Heart right ventricle (tissue), 16 donors: Measurements from ENCODE around the gene EVA1B. TPM values are rescaled to one million over a fixed set of nuclear protein-coding genes. Genes with fewer than 3 reads are reported as not detected.

Experiments
- ATAC-seq, 8 donors: fragments of 200-7000 bp; cut with Tn5 transposase; one replicate each; pipeline ENCODE4 v1.9.1; 2020; ENCODE audit warnings: mild to moderate bottlenecking in 8 of 8, moderate library complexity in 8 of 8, moderate number of reproducible peaks in 1 of 8
- DNase-seq, 2 donors: peaks; one replicate each; pipeline ENCODE4 v3.0.0-alpha.2; 2020
- H3K27ac ChIP-seq, 10 donors: fragments of 200-600 bp; sonication (generic) in 2 of 10; one replicate each; pipeline versions ENCODE4 v1.5.0 to v1.8.0; 2020 to 2022; ENCODE audit warnings: mild to moderate bottlenecking in 3 of 10
- H3K27me3 ChIP-seq, 7 donors: fragments of 200-600 bp; one replicate each; pipeline ENCODE4 v1.8.0; 2021 to 2022; ENCODE audit warnings: mild to moderate bottlenecking in 2 of 7
- H3K36me3 ChIP-seq, 9 donors: fragments of 200-600 bp; sonication (generic) in 1 of 9; one replicate each; pipeline versions ENCODE4 v1.5.0 to v1.8.0; 2020 to 2022; ENCODE audit warnings: mild to moderate bottlenecking in 2 of 9
- H3K4me1 ChIP-seq, 9 donors: fragments of 200-600 bp; sonication (generic) in 1 of 9; one replicate each; pipeline versions ENCODE4 v1.5.0 to v1.8.0; 2020 to 2022; ENCODE audit warnings: mild to moderate bottlenecking in 4 of 9
- H3K4me3 ChIP-seq, 10 donors: fragments of 200-600 bp; sonication (generic) in 2 of 10; one replicate each; pipeline versions ENCODE4 v1.5.0 to v1.8.0; 2020 to 2022; ENCODE audit warnings: mild to moderate bottlenecking in 7 of 10, moderate library complexity in 2 of 10
- H3K9me3 ChIP-seq, 11 donors: fragments of 200-600 bp in 10 of 11; sonication (generic) in 2 of 11; one replicate each; pipeline versions ENCODE4 v1.5.0 to v1.8.0; 2013 to 2022; ENCODE audit warnings: mild to moderate bottlenecking in 2 of 11, control low read depth in 1 of 11, moderate library complexity in 1 of 11
- CTCF ChIP-seq, 9 donors: fragments of 200-600 bp; sonication (generic) in 2 of 9; IDR thresholded peaks; one replicate each; pipeline versions ENCODE4 v1.5.0 to v1.8.0; 2021 to 2022; ENCODE audit warnings: antibody characterized with exemption in 9 of 9, mild to moderate bottlenecking in 5 of 9, moderate library complexity in 1 of 9
- WGBS, 2 donors: extraction: QIAGEN DNeasy Blood & Tissue Kit; methylation state at CpG; one replicate each; pipeline ENCODE4 v1.1.7; 2013; ENCODE audit warnings: inconsistent platforms in 1 of 2; 5-methylcytosine and 5-hydroxymethylcytosine counted together
- intact Hi-C, 10 donors: fragments of 100-400 bp; cut with DNase I; formaldehyde crosslinking; loops; one replicate each; pipeline versions ENCODE4 v1.11.1 to v1.14.2; 2022
- polyA plus RNA-seq, 2 donors: library from polyadenylated mRNA; stranded (reverse); fragments of 200-250 nt; gene quantifications; one replicate each; pipeline ENCODE4 v1.2.3, GENCODE V29; 2013
- total RNA-seq, 10 donors: library from RNA; stranded (reverse); fragmentation: NEBNext Ultra II Directional in 3 of 10; extraction: Animal tissue kit (Norgen Biotek cat#: 25700) in 3 of 10; gene quantifications; one replicate each; pipeline versions ENCODE4 v1.2.1 to v1.2.4, GENCODE V29; 2021 to 2023
- donor health status: Arrhythmogenic right ventricular cardiomyopathy.
- donor health status: ischemic (EF 13 %, LVEDD 7.1; RV severe dilation, severe dysfunction).
- donor health status: healthy with polysubstance abuse.
- donor health status: DM: no; HTN: yes; CAD: no.
- donor health status: DM: no; HTN: no; CAD: no.
- donor health status: ischemic (EF 25% LVEDD 6.9; RV normal size, moderate dysfunction).
- donor health status: ischemic (EF 25% LVEDD 5.7; RV mildly dilated, moderate dysfunction).
- donor health status: healthy.
- donor health status: DM: yes; HTN: yes; CAD: no.
- donor health status: Ischemic cardiomyopathy.
- donor health status: ischemic (EF 35%, LVEDD 5.7; RV mildly dilated, moderate dysfunction).
- donor health status: nonischemic (EF 11% LVEDD 7.7; RV severe dilation, severe dysfunction).
- donor health status: DM: yes; HTN: yes; CAD: no.
- donor health status: PGD.
- donor health status: ischemic (EF 29% LVEDD 5.4; RV normal size, mild dysfunction).
- donor health status: nonischemic (EF 23%, LVEDD 6.1; RV moderate dilation, normal function).

The EVA1B gene
- total and polyA plus RNA-seq, 12 donors: 4.6 to 38.9 (median 7.2) TPM

- H3K27ac ChIP-seq: peak overlapping the region in 1 of 10 donors; percentile 52
- H3K36me3 ChIP-seq: peaks cover 0 to 94% (median 67%) of the 10 kb centered on the region in 9 donors
- H3K27me3 ChIP-seq: no peaks in the 10 kb centered on the region
- peaks cover 4 to 45% (median 12%) of the 10 kb centered on the region in 9 donors for H3K4me1 ChIP-seq
- intact Hi-C loops: loop anchor here in 3 of 10 donors (10.0 kb wide), 2 partner anchors 64 to 114 kb away; no protein-coding TSS in a partner anchor
- DNase-seq (no peak), ATAC-seq (no peak)
- WGBS, 2 donors: 77 to 81% methylated on average over 1 of the region's 1 CpG
- no peaks in the 10 kb centered on the region for H3K9me3 ChIP-seq
- no peak for TF ChIP-seq CTCF (IDR thresholded peaks at IDR 0.05)
- H3K4me3 ChIP-seq: no peak overlapping the region
Observed at GRCh38 chr1:36301220-36301619, 22.2 kb downstream of the EVA1B start.

- peak overlapping the region in 3 of 10 donors; percentile 35 to 59 (median 52) for H3K27ac ChIP-seq
- intact Hi-C loops: loop anchor here in 3 of 10 donors (10.0 kb wide), 2 partner anchors 64 to 114 kb away; no protein-coding TSS in a partner anchor
Observed at GRCh38 chr1:36300526-36300925, 22.9 kb downstream of the EVA1B start.

GRCh38 chr1:36298640-36299039 lies 24.8 kb downstream of the EVA1B start:
- Histone ChIP-seq H3K4me1 (peaks cover 0 to 24% (median 11%) of the 10 kb centered on the region in 9 donors), H3K9me3 (no peaks in the 10 kb centered on the region), H3K27me3 (no peaks in the 10 kb centered on the region), H3K4me3 (no peak overlapping the region), H3K36me3 (peaks cover 0 to 100% (median 62%) of the 10 kb centered on the region in 9 donors), H3K27ac (no peak overlapping the region)
- peak in 1 of 8 donors; percentile 6 for ATAC-seq
- no peak for TF ChIP-seq CTCF (IDR thresholded peaks at IDR 0.05)
- no peak for DNase-seq
- intact Hi-C loops: loop anchor here in 2 of 10 donors (10.0 kb wide), 2 partner anchors 154 to 204 kb away; partner anchors contain the start of gene TRAPPC3 (in 1 of the 2)
- 91 to 92% methylated on average over 5 of the region's 5 CpGs for WGBS, 2 donors

More at GRCh38 chr1:36300526-36300925, 22.9 kb downstream of the EVA1B start:
- peaks cover 0 to 100% (median 72%) of the 10 kb centered on the region in 9 donors for H3K36me3 ChIP-seq
- 93 to 100% methylated on average over 1 of the region's 1 CpG for WGBS, 2 donors
- no peak for ATAC-seq
- no peak for DNase-seq
- H3K9me3 ChIP-seq: no peaks in the 10 kb centered on the region
- no peak overlapping the region for H3K4me3 ChIP-seq
- no peak for TF ChIP-seq CTCF (IDR thresholded peaks at IDR 0.05)
- H3K27me3 ChIP-seq: no peaks in the 10 kb centered on the region
- H3K4me1 ChIP-seq: peaks cover 0 to 38% (median 9%) of the 10 kb centered on the region in 9 donors

GRCh38 chr1:36297062-36297461 lies 26.4 kb downstream of the EVA1B start:
- DNase-seq (no peak), ATAC-seq (no peak)
- H3K36me3 ChIP-seq: peaks cover 0 to 98% (median 59%) of the 10 kb centered on the region in 9 donors
- H3K27ac ChIP-seq: no peak overlapping the region
- no peaks in the 10 kb centered on the region for H3K9me3 ChIP-seq
- H3K4me1 ChIP-seq: peaks cover 0 to 24% (median 11%) of the 10 kb centered on the region in 9 donors
- no peak overlapping the region for H3K4me3 ChIP-seq
- 92 to 96% methylated on average over 2 of the region's 2 CpGs for WGBS, 2 donors
- no peak for TF ChIP-seq CTCF (IDR thresholded peaks at IDR 0.05)
- no peaks in the 10 kb centered on the region for H3K27me3 ChIP-seq
- intact Hi-C loops: loop anchor here in 2 of 10 donors (10.0 kb wide), 2 partner anchors 152 to 202 kb away; partner anchors contain the start of gene TRAPPC3 (in 1 of the 2)
